Lower leg skin (tissue), 3 donors: ENCODE results near the gene RABL6.
"Not testable (repeated sequence)": the region's sequence is repeated elsewhere in the genome, so short reads cannot be mapped to it uniquely, and the experiment has no call there.

Source experiments
- CTCF ChIP-seq, 3 donors: fragments of 450-650 bp; IDR thresholded peaks; one replicate each; pipeline ENCODE4 v1.5.1; 2016; ENCODE audit warnings: antibody characterized with exemption in 3 of 3, mild to moderate bottlenecking in 3 of 3, moderate library complexity in 2 of 3
- POLR2A ChIP-seq, 2 donors: fragments of 450-650 bp; IDR thresholded peaks; one replicate each; pipeline ENCODE4 v1.6.1; 2016 to 2017; ENCODE audit warnings: antibody characterized with exemption in 2 of 2, mild to moderate bottlenecking in 1 of 2, moderate library complexity in 1 of 2

- not testable (repeated sequence) for TF ChIP-seq CTCF, POLR2A (IDR thresholded peaks at IDR 0.05)
Measured at GRCh38 chr9:136766410-136767120, 41.2 kb upstream of the RABL6 start.
